Panc1 (cell line): Measurements from ENCODE around the gene TRABD2A.
A peak's percentile ranks its signal among the peaks of the same experiment; 100 is the strongest.

Experiments
- POLR2AphosphoS5 ChIP-seq: IDR thresholded peaks from 2 replicates; pipeline ENCODE4 v1.6.1; 2012; ENCODE audit warnings: mild to moderate bottlenecking, low read depth, low read length, moderate library complexity
- TCF7L2 ChIP-seq: IDR thresholded peaks from 2 replicates; pipeline ENCODE4 v1.6.1; 2011; ENCODE audit warnings: mild to moderate bottlenecking, low read depth, low read length, inconsistent platforms
- TF ChIP-seq, protein P1 (sequence below): fragments of 450-650 bp; IDR thresholded peaks from 2 replicates; pipeline ENCODE4 v1.5.1; 2017; ENCODE audit warnings: mild to moderate bottlenecking

DNA sequence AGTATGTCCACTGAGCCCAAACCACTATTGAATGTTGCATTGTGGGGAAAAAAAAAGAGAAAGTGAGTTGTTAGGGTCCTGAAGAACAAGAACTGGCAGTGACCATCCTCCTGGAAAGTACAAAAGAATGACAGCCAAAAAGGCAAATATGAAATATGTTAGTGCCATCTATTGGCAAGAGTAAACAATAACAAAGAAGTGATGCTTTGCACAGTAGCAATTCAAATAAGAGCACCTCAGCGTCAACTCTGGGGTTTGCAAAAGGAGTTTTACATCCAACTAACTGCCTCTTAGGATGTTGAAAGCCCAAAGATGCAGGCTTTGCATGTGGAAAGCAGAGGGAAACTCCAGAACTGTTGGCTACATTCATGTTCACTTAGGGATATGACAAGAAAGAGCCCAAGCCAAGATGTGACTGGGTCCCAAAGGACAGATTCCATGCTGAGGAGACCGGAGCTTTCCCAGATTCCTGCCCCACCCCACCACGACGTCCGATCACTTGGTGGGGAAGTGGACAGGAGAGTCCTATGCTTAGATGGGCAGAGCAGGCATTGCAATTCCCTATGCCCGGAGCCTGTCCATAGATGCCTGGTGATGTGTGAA, 15.6 kb downstream of the TRABD2A start:
- TF ChIP-seq, protein P1, sequence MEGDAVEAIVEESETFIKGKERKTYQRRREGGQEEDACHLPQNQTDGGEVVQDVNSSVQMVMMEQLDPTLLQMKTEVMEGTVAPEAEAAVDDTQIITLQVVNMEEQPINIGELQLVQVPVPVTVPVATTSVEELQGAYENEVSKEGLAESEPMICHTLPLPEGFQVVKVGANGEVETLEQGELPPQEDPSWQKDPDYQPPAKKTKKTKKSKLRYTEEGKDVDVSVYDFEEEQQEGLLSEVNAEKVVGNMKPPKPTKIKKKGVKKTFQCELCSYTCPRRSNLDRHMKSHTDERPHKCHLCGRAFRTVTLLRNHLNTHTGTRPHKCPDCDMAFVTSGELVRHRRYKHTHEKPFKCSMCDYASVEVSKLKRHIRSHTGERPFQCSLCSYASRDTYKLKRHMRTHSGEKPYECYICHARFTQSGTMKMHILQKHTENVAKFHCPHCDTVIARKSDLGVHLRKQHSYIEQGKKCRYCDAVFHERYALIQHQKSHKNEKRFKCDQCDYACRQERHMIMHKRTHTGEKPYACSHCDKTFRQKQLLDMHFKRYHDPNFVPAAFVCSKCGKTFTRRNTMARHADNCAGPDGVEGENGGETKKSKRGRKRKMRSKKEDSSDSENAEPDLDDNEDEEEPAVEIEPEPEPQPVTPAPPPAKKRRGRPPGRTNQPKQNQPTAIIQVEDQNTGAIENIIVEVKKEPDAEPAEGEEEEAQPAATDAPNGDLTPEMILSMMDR, result peak; percentile 63
- no peak for TF ChIP-seq TCF7L2
- TF ChIP-seq POLR2AphosphoS5, result no peak
